HEK293T (cell line): ENCODE measurements around the gene TMEM236.

ENCODE experiments used
- ARNT ChIP-seq: fragments of 450-650 bp; IDR thresholded peaks from 2 replicates; pipeline ENCODE4 v1.6.1; 2017; ENCODE audit warnings: mild to moderate bottlenecking
- BHLHE40 ChIP-seq: fragments of 450-650 bp; IDR thresholded peaks from 2 replicates; pipeline ENCODE4 v1.6.1; 2016; ENCODE audit warnings: mild to moderate bottlenecking, moderate library complexity, borderline replicate concordance
- ELF4 ChIP-seq: fragments of 450-650 bp; IDR thresholded peaks from 2 replicates; pipeline ENCODE4 v1.6.1; 2017; ENCODE audit warnings: antibody characterized with exemption
- FOXA1 ChIP-seq: fragments of 450-650 bp; IDR thresholded peaks from 2 replicates; pipeline ENCODE4 v1.6.1; 2016; ENCODE audit warnings: mild to moderate bottlenecking
- FOXM1 ChIP-seq: fragments of 450-650 bp; IDR thresholded peaks from 2 replicates; pipeline ENCODE4 v1.6.1; 2017; ENCODE audit warnings: mild to moderate bottlenecking, borderline replicate concordance
- HDGF ChIP-seq: fragments of 450-650 bp; IDR thresholded peaks from 2 replicates; pipeline ENCODE4 v1.6.1; 2017; ENCODE audit warnings: antibody characterized with exemption, borderline replicate concordance
- L3MBTL2 ChIP-seq: fragments of 450-650 bp; conservative IDR thresholded peaks from 2 replicates; pipeline ENCODE4 v1.6.1; 2016; ENCODE audit warnings: mild to moderate bottlenecking
- NFRKB ChIP-seq: fragments of 450-650 bp; IDR thresholded peaks from 2 replicates; pipeline ENCODE4 v1.6.1; 2016; ENCODE audit warnings: mild to moderate bottlenecking, moderate library complexity
- SP1 ChIP-seq: fragments of 450-650 bp; IDR thresholded peaks from 2 replicates; pipeline ENCODE4 v1.6.1; 2017
- SUZ12 ChIP-seq: fragments of 450-650 bp; IDR thresholded peaks from 2 replicates; pipeline ENCODE4 v1.6.1; 2016; ENCODE audit warnings: mild to moderate bottlenecking
- TARDBP ChIP-seq: fragments of 450-650 bp; IDR thresholded peaks from 2 replicates; pipeline ENCODE4 v1.6.1; 2016
- ZNF384 ChIP-seq: fragments of 450-650 bp; IDR thresholded peaks from 2 replicates; pipeline ENCODE4 v1.6.1; 2016
- TF ChIP-seq, protein P1 (sequence below): fragments of 450-650 bp; IDR thresholded peaks from 2 replicates; pipeline ENCODE4 v1.6.1; 2016

DNA sequence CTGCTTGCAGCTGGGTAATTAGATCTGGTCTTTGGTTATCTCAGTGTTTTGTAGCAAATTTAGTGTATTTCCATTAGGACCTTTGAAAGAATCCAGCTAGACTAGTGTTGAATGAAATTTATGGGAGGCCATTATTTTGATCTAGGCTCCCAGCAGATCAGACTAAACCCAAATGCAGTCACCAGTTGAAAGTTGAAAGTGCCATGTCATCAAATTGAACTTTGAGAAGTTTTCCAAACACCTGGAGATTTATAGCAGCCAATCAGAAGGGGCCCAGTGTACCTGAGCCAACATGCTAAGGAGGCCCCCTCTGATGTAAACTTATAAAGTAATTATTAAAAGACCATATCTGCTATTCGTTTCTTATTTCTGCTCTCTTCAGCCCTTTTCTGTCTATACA is 11.3 kb upstream of the TMEM236 start:
- TF ChIP-seq TARDBP: no peak
- no peak for TF ChIP-seq HDGF
- no peak for TF ChIP-seq SP1
- no peak for TF ChIP-seq FOXM1
- TF ChIP-seq SUZ12: no peak
- no peak for TF ChIP-seq NFRKB
- TF ChIP-seq ELF4: no peak
- no peak for TF ChIP-seq BHLHE40
- TF ChIP-seq L3MBTL2: no peak
- TF ChIP-seq FOXA1: no peak
- TF ChIP-seq, protein P1, sequence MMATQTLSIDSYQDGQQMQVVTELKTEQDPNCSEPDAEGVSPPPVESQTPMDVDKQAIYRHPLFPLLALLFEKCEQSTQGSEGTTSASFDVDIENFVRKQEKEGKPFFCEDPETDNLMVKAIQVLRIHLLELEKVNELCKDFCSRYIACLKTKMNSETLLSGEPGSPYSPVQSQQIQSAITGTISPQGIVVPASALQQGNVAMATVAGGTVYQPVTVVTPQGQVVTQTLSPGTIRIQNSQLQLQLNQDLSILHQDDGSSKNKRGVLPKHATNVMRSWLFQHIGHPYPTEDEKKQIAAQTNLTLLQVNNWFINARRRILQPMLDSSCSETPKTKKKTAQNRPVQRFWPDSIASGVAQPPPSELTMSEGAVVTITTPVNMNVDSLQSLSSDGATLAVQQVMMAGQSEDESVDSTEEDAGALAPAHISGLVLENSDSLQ: no peak
- TF ChIP-seq ARNT: no peak
- TF ChIP-seq ZNF384: no peak
